Measurements from ENCODE around the gene SH3RF3. TPM values are rescaled to one million over a fixed set of nuclear protein-coding genes. Genes with fewer than 3 reads are reported as not detected.

SH3RF3 gene
- total RNA-seq, 1 donor from 2014 or later = 0.28 TPM

DNA sequence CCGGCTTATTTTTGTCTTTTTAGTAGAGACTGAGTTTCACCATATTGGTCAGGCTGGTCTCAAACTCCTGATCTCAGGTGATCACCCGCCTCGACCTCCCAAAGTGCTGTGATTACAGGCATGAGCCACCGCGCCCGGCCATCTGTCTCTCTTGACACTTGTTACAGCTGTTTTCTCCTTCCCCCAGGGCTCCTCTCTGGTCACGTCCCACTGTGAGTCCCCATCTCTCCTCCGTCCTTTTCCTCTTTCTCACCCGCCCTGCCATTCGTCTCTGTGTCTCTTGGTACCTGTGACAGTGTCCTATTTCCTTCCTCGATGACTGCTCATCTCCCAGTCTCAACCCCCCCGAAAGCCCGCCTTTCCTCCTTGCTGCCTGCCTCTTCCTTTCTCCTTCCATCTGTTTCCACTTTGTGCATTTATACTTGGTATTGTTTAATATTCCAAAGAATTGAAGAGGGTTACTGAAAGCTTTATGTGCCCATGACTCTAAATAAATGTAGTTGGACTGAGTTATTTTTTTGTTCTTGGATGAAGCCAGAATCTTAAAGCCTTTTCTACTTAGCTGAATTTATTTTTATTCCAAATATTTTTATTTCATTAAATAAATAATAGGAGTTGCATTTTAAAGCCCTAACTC, 241.5 kb downstream of the SH3RF3 start:
- H3K36me3 Mint-ChIP-seq = peaks cover 10% of the 10 kb centered on the region
- H3K9me3 Mint-ChIP-seq = no peaks in the 10 kb centered on the region
- Histone ChIP-seq H3K27ac (no peak overlapping the region), H2AFZ (replicated peaks) (no peak overlapping the region), H3K4me3 (no peak overlapping the region), H4K20me1 (ENCODE audit: low read depth) (no peaks in the 10 kb centered on the region), H3K9me3 (ENCODE audit: low read depth) (no peaks in the 10 kb centered on the region), H3K4me1 (no peaks in the 10 kb centered on the region), H3K4me2 (no peak overlapping the region), H3K27me3 (no peaks in the 10 kb centered on the region), H3K9ac (no peak overlapping the region), H3K79me2 (ENCODE audit: low read depth) (no peaks in the 10 kb centered on the region), H3K36me3 (no peaks in the 10 kb centered on the region), H3F3A (ENCODE audit: low read depth) (no peaks in the 10 kb centered on the region)
- peaks cover 17% of the 10 kb centered on the region for H3K4me1 Mint-ChIP-seq
- no peak for DNase-seq (ENCODE audit: low spot score)
- H3K27me3 Mint-ChIP-seq (ENCODE audit: insufficient read depth, low read depth) = peaks cover 2% of the 10 kb centered on the region
- no peak overlapping the region for H3K4me3 Mint-ChIP-seq
- H3K27ac Mint-ChIP-seq = no peak overlapping the region
- TF ChIP-seq EZH2 (IDR thresholded peaks at IDR 0.05) = no peak
- no peak for TF ChIP-seq EZH2phosphoT487 (IDR thresholded peaks at IDR 0.05)
- TF ChIP-seq, protein P1, sequence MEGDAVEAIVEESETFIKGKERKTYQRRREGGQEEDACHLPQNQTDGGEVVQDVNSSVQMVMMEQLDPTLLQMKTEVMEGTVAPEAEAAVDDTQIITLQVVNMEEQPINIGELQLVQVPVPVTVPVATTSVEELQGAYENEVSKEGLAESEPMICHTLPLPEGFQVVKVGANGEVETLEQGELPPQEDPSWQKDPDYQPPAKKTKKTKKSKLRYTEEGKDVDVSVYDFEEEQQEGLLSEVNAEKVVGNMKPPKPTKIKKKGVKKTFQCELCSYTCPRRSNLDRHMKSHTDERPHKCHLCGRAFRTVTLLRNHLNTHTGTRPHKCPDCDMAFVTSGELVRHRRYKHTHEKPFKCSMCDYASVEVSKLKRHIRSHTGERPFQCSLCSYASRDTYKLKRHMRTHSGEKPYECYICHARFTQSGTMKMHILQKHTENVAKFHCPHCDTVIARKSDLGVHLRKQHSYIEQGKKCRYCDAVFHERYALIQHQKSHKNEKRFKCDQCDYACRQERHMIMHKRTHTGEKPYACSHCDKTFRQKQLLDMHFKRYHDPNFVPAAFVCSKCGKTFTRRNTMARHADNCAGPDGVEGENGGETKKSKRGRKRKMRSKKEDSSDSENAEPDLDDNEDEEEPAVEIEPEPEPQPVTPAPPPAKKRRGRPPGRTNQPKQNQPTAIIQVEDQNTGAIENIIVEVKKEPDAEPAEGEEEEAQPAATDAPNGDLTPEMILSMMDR (IDR thresholded peaks at IDR 0.05) = no peak

DNA sequence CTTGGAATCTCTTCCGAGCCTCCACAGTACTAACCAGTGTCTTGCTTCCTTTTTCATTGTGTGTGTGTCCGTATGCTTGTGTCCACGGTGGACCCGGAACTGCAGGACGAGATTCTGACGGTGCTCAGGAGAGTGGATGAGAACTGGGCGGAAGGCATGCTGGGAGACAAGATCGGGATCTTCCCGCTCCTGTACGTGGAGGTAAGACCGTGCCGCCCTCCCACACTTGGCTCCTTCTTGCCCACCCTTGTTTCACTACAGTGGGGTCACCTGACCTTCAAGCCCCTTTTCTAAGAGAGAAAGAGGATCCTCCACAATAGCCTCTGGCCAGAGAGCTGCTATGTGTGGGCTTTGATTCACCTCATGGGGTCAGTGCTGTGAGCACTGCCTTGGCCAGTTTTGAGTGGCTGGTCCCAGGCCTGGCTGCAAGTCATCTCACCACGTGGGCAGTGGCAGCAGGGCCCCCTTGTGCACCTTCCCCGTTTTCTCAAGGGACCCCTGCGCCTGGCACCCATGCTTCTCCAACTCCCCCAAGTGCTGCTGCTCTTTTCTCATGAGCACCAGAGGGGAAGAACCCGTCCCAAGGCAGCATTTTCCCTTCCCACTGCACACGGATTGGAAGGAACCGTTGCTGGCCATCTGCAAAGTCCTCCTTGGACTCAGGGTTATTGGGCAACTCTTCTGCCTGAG, 242.6 kb downstream of the SH3RF3 start:
- Histone ChIP-seq H3K4me3 (no peak overlapping the region), H3K27ac (no peak overlapping the region), H3K4me1 (no peaks in the 10 kb centered on the region), H3K9ac (no peak overlapping the region), H3K36me3 (no peaks in the 10 kb centered on the region), H3K9me3 (ENCODE audit: low read depth) (no peaks in the 10 kb centered on the region), H3K4me2 (no peak overlapping the region), H3K27me3 (no peaks in the 10 kb centered on the region), H3F3A (ENCODE audit: low read depth) (no peaks in the 10 kb centered on the region), H4K20me1 (ENCODE audit: low read depth) (no peaks in the 10 kb centered on the region), H2AFZ (replicated peaks) (no peak overlapping the region), H3K79me2 (ENCODE audit: low read depth) (no peaks in the 10 kb centered on the region)
- H3K36me3 Mint-ChIP-seq = peaks cover 10% of the 10 kb centered on the region
- DNase-seq (ENCODE audit: low spot score) = no peak
- peaks cover 2% of the 10 kb centered on the region for H3K9me3 Mint-ChIP-seq
- TF ChIP-seq EZH2 (IDR thresholded peaks at IDR 0.05) = no peak
- TF ChIP-seq, protein P1 (IDR thresholded peaks at IDR 0.05) = no peak
- no peak for TF ChIP-seq EZH2phosphoT487 (IDR thresholded peaks at IDR 0.05)
- H3K4me1 Mint-ChIP-seq = peaks cover 16% of the 10 kb centered on the region
- no peak overlapping the region for H3K4me3 Mint-ChIP-seq
- peaks cover 2% of the 10 kb centered on the region for H3K27me3 Mint-ChIP-seq (ENCODE audit: insufficient read depth, low read depth)
- H3K27ac Mint-ChIP-seq = no peak overlapping the region

DNA sequence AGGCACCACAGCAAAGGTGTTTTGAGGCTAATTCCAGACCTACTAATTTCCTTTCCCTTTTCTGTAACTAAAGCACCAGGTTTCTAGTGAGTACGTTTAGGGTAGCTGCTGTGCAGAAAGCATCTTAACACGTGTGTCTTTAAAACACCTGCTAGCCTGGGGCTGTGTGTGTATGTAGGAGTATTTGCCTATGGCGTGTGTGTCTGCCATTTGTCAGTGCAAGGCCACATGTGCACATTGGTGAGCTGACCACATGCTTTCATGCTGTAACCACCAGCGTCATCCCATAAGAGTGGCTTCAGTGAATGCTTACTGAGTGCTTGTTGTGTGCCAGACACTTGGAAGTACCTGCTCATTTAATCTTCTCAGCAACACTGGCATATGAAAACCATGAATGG, 243.2 kb downstream of the SH3RF3 start:
- Histone ChIP-seq H3K4me2 (no peak overlapping the region), H2AFZ (replicated peaks) (no peak overlapping the region), H3K4me1 (no peaks in the 10 kb centered on the region), H3K27ac (no peak overlapping the region), H3K27me3 (no peaks in the 10 kb centered on the region), H3F3A (ENCODE audit: low read depth) (no peaks in the 10 kb centered on the region), H3K36me3 (no peaks in the 10 kb centered on the region), H3K9ac (no peak overlapping the region), H4K20me1 (ENCODE audit: low read depth) (no peaks in the 10 kb centered on the region), H3K4me3 (no peak overlapping the region), H3K9me3 (ENCODE audit: low read depth) (no peaks in the 10 kb centered on the region), H3K79me2 (ENCODE audit: low read depth) (no peaks in the 10 kb centered on the region)
- Mint-ChIP-seq H3K27ac (no peak overlapping the region), H3K9me3 (peaks cover 2% of the 10 kb centered on the region), H3K36me3 (peaks cover 10% of the 10 kb centered on the region), H3K4me3 (no peak overlapping the region), H3K27me3 (ENCODE audit: insufficient read depth, low read depth) (peaks cover 2% of the 10 kb centered on the region), H3K4me1 (peaks cover 16% of the 10 kb centered on the region)
- TF ChIP-seq EZH2 (IDR thresholded peaks at IDR 0.05) (no peak), EZH2phosphoT487 (IDR thresholded peaks at IDR 0.05) (no peak)
- TF ChIP-seq, protein P1 (IDR thresholded peaks at IDR 0.05) = no peak
- DNase-seq (ENCODE audit: low spot score) = no peak
